T-helper 2 cell treated with Interferon-gamma antibody and Interleukin-4, amounts not matched to agents 5 μg/mL and 100 μg/mL, for 36 hours (primary cell): Measurements from ENCODE around the gene MTTP.
"Not testable (repeated sequence)": the region's sequence is repeated elsewhere in the genome, so short reads cannot be mapped to it uniquely, and the experiment has no call there.

Experiments used
- DNase-seq: peaks from one replicate; pipeline ENCODE4 v3.0.0; 2021; ENCODE audit warnings: low spot score
- H3K27ac Mint-ChIP-seq: one replicate; pipeline ENCODE4 v1.8.0; 2021; ENCODE audit warnings: mild to moderate bottlenecking, mixed read lengths
- H3K27me3 Mint-ChIP-seq: one replicate; pipeline ENCODE4 v1.8.0; 2021; ENCODE audit warnings: low read depth, mixed read lengths
- H3K36me3 Mint-ChIP-seq: one replicate; pipeline ENCODE4 v1.8.0; 2021; ENCODE audit warnings: low read depth, mixed read lengths
- H3K4me1 Mint-ChIP-seq: one replicate; pipeline ENCODE4 v1.8.0; 2021; ENCODE audit warnings: low read depth, mixed read lengths
- H3K4me3 Mint-ChIP-seq: one replicate; pipeline ENCODE4 v1.8.0; 2022; ENCODE audit warnings: mild to moderate bottlenecking, moderate library complexity, mixed read lengths
- H3K9me3 Mint-ChIP-seq: one replicate; pipeline ENCODE4 v1.8.0; 2021; ENCODE audit warnings: mixed read lengths

Gene MTTP

GRCh38 chr4:99574530-99575324 is at the start of gene MTTP:
Gene MTTP (plus strand): TSS chr4:99574824. CDS start chr4:99574910, 86 bp downstream.
- Mint-ChIP-seq H3K4me3 (no peak within 1 kb of the TSS), H3K4me1 (no peaks in the 10 kb centered on the region), H3K27me3 (peaks cover 30% of the 10 kb centered on the region), H3K36me3 (no peaks in the 10 kb centered on the region), H3K9me3 (no peaks in the 10 kb centered on the region), H3K27ac (no peak within 1 kb of the TSS)
- DNase-seq = no peak

DNA sequence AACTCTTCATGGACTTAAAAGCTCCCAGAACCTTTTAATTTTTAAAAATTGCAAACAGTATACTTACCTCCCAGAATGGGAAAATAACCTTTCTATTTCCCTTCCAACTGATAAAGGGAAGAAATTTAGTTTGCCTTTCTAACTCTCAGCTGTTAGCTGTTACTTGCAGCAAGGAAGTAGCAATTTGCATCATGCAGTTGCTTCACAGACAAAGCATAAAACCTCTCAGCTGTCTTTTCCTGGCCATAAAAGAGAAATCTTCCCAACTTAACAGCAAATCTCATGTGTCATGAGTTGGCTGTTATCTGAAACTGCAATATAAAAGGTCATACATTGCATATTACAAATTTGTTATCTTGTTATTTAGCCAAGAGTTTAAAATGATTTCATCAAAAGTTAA is 45.4 kb upstream of the MTTP start:
- Mint-ChIP-seq H3K4me3 (no peak overlapping the region), H3K9me3 (no peaks in the 10 kb centered on the region), H3K27me3 (peaks cover 15% of the 10 kb centered on the region), H3K36me3 (no peaks in the 10 kb centered on the region), H3K27ac (no peak overlapping the region), H3K4me1 (no peaks in the 10 kb centered on the region)
- no peak for DNase-seq

GRCh38 chr4:99529956-99530355 is 44.7 kb upstream of the MTTP start:
- no peaks in the 10 kb centered on the region for H3K9me3 Mint-ChIP-seq
- no peak overlapping the region for H3K27ac Mint-ChIP-seq
- H3K4me1 Mint-ChIP-seq = no peaks in the 10 kb centered on the region
- H3K27me3 Mint-ChIP-seq = peaks cover 15% of the 10 kb centered on the region
- DNase-seq = no peak
- H3K36me3 Mint-ChIP-seq = no peaks in the 10 kb centered on the region
- no peak overlapping the region for H3K4me3 Mint-ChIP-seq

- not testable (repeated sequence) for H3K27ac Mint-ChIP-seq, DNase-seq, H3K4me1 Mint-ChIP-seq, H3K36me3 Mint-ChIP-seq, H3K4me3 Mint-ChIP-seq, H3K9me3 Mint-ChIP-seq
- peaks cover 10% of the 10 kb centered on the region for H3K27me3 Mint-ChIP-seq
These were observed 39.9 kb upstream of the MTTP start for GRCh38 chr4:99534699-99535098.

DNA sequence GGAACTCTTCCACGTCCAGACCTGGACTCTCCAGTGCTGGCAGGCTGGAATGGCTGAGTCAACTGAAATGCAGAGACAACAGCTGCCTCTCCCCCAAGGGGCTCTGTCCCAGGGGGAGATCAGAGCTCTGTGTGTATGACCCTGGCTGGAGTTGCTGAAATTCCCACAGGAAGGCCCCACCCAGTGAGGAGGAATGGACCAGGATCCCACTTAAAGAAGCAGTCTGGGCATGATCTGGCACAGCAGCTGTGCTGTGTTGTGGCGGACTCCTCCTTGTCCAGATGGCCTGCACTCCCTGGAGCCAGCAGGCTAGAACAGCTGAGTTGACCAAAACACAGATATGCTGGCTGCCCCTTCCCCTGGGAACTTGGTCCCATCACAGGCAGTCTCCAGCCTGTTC is 38.4 kb upstream of the MTTP start:
- H3K9me3 Mint-ChIP-seq = no peaks in the 10 kb centered on the region
- no peak for DNase-seq
- no peaks in the 10 kb centered on the region for H3K4me1 Mint-ChIP-seq
- H3K27ac Mint-ChIP-seq = no peak overlapping the region
- no peaks in the 10 kb centered on the region for H3K36me3 Mint-ChIP-seq
- H3K4me3 Mint-ChIP-seq = no peak overlapping the region
- peaks cover 10% of the 10 kb centered on the region for H3K27me3 Mint-ChIP-seq

- Mint-ChIP-seq H3K4me3 (no peak overlapping the region), H3K27me3 (peaks cover 7% of the 10 kb centered on the region), H3K4me1 (no peaks in the 10 kb centered on the region), H3K27ac (no peak overlapping the region), H3K36me3 (no peaks in the 10 kb centered on the region), H3K9me3 (no peaks in the 10 kb centered on the region)
- no peak for DNase-seq
These were observed 37.8 kb upstream of the MTTP start for GRCh38 chr4:99536848-99537247.

GRCh38 chr4:99537674-99538073 is 37.0 kb upstream of the MTTP start:
- H3K4me1 Mint-ChIP-seq = no peaks in the 10 kb centered on the region
- DNase-seq = no peak
- no peak overlapping the region for H3K4me3 Mint-ChIP-seq
- no peaks in the 10 kb centered on the region for H3K36me3 Mint-ChIP-seq
- H3K27ac Mint-ChIP-seq = no peak overlapping the region
- peaks cover 3% of the 10 kb centered on the region for H3K27me3 Mint-ChIP-seq
- H3K9me3 Mint-ChIP-seq = peaks cover 4% of the 10 kb centered on the region

GRCh38 chr4:99540277-99540939 is 34.2 kb upstream of the MTTP start:
- H3K4me3 Mint-ChIP-seq = no peak overlapping the region
- H3K4me1 Mint-ChIP-seq = no peaks in the 10 kb centered on the region
- peaks cover 4% of the 10 kb centered on the region for H3K9me3 Mint-ChIP-seq
- no peak for DNase-seq
- H3K27ac Mint-ChIP-seq = no peak overlapping the region
- H3K36me3 Mint-ChIP-seq = no peaks in the 10 kb centered on the region
- no peaks in the 10 kb centered on the region for H3K27me3 Mint-ChIP-seq

DNA sequence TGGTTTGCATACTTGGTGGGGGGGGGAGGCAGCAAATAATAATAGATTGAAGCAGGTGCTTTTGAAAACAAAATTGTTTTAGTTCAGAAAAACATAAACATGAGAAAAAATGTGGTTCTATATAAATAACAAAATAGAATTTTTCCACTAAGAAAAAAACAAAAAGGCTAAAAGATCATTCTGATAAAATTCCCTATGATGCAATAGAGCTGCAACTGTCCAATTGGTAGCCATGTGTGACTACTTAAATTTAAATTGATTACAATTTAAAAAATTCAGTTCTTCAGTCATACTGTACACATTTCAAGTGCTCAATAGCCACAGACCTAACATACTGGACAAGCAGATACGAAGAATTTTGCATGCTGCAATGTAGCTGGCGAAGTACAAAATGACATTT is 21.8 kb upstream of the MTTP start:
- H3K36me3 Mint-ChIP-seq = no peaks in the 10 kb centered on the region
- DNase-seq = no peak
- H3K4me1 Mint-ChIP-seq = no peaks in the 10 kb centered on the region
- no peak overlapping the region for H3K27ac Mint-ChIP-seq
- no peak overlapping the region for H3K4me3 Mint-ChIP-seq
- H3K27me3 Mint-ChIP-seq = no peaks in the 10 kb centered on the region
- no peaks in the 10 kb centered on the region for H3K9me3 Mint-ChIP-seq

GRCh38 chr4:99563310-99564186 is 11.1 kb upstream of the MTTP start, which contains the start of gene TRMT10A:
Gene TRMT10A (minus strand): TSS chr4:99564039. CDS start chr4:99559338, 4,701 bp downstream.
- DNase-seq = peak; percentile 97
- peak within 1 kb of the TSS; percentile 100 for H3K27ac Mint-ChIP-seq
- H3K9me3 Mint-ChIP-seq = no peaks in the 10 kb centered on the region
- peaks cover 2% of the 10 kb centered on the region for H3K36me3 Mint-ChIP-seq
- H3K27me3 Mint-ChIP-seq = peaks cover 10% of the 10 kb centered on the region
- H3K4me1 Mint-ChIP-seq = peaks cover 12% of the 10 kb centered on the region
- peak within 1 kb of the TSS; percentile 97 for H3K4me3 Mint-ChIP-seq

GRCh38 chr4:99564921-99565320 is 9.7 kb upstream of the MTTP start:
- Mint-ChIP-seq H3K9me3 (no peaks in the 10 kb centered on the region), H3K36me3 (peaks cover 2% of the 10 kb centered on the region), H3K4me3 (peak overlapping the region; percentile 21), H3K4me1 (peaks cover 12% of the 10 kb centered on the region), H3K27me3 (peaks cover 15% of the 10 kb centered on the region), H3K27ac (no peak overlapping the region)
- no peak for DNase-seq

- Mint-ChIP-seq H3K27me3 (peaks cover 31% of the 10 kb centered on the region), H3K27ac (no peak overlapping the region), H3K9me3 (no peaks in the 10 kb centered on the region), H3K4me1 (no peaks in the 10 kb centered on the region), H3K4me3 (no peak overlapping the region), H3K36me3 (no peaks in the 10 kb centered on the region)
- DNase-seq = no peak
These were observed 2.7 kb upstream of the MTTP start for GRCh38 chr4:99571883-99572282.

DNA sequence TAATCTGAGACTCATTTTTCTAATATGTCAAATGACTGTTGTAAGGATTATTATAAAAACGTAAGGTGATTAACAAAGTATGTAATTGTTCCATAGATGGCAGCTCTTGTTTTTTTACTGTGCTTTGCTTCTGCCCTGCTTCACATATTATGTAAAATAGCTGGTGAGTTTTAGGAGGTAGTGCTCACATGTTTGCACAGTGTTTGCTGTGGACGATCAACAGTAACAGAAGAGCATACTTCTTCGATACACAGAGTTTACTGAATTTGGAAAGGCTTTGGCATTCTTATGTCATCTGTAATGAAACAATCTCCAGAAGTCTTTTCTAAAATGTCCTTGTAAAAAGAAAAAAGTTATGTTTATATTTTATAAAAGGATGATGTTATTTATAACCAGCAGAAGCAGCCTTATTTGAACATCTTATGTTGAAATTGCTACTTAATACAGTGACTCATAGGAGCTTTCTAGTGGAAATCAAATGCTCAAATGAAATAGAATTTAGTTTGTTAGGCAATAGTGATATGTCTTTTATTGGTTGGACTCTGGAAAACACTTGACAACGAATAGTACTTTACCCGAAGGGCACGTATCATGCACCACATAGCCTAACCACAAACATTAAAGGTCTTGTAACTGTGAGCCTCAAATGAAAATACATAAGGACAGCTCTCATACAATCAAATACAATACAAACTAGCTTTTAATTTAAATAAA is 1.9 kb upstream of the MTTP start:
- no peaks in the 10 kb centered on the region for H3K36me3 Mint-ChIP-seq
- H3K4me1 Mint-ChIP-seq = no peaks in the 10 kb centered on the region
- H3K27me3 Mint-ChIP-seq = peaks cover 29% of the 10 kb centered on the region
- H3K27ac Mint-ChIP-seq = no peak overlapping the region
- no peak overlapping the region for H3K4me3 Mint-ChIP-seq
- H3K9me3 Mint-ChIP-seq = no peaks in the 10 kb centered on the region
- no peak for DNase-seq
